SU-DHL-6 (cell line): ENCODE results near the gene GJD4.

Experiments used
- H2AFZ ChIP-seq: fragments of 200-600 bp; sonication (generic); 2 replicates; pipeline ENCODE4 v1.6.1; 2014; ENCODE audit warnings: low read depth, mild to moderate bottlenecking, moderate library complexity, mixed read lengths, antibody characterized with exemption, low read length; ENCODE audit not compliant: severe bottlenecking
- H3F3A ChIP-seq: fragments of 200-600 bp; shearing (Covaris generic); 2 replicates; pipeline ENCODE4 v1.6.0; 2016; ENCODE audit warnings: antibody characterized with exemption, mild to moderate bottlenecking; ENCODE audit not compliant: insufficient read depth
- H3K27ac ChIP-seq: fragments of 200-600 bp; sonication (generic); 2 replicates; pipeline ENCODE4 v1.5.1; 2016; ENCODE audit warnings: low read depth, mild to moderate bottlenecking, low read length, moderate library complexity, mixed read lengths
- H3K27me3 ChIP-seq: fragments of 200-600 bp; sonication (generic), shearing (Covaris generic); 2 replicates; pipeline ENCODE4 v1.6.0; 2014; ENCODE audit warnings: mild to moderate bottlenecking, low read length
- H3K36me3 ChIP-seq: fragments of 200-600 bp; sonication (generic); 2 replicates; pipeline ENCODE4 v1.6.1; 2014; ENCODE audit warnings: mild to moderate bottlenecking, low read length, mixed read lengths
- H3K4me2 ChIP-seq: fragments of 300-600, 200-600 bp; shearing (Covaris generic), sonication (generic); 2 replicates; pipeline ENCODE4 v1.6.0; 2014; ENCODE audit warnings: low read length, low read depth, mild to moderate bottlenecking; ENCODE audit not compliant: poor library complexity, severe bottlenecking
- H3K4me3 ChIP-seq: fragments of 200-600 bp; sonication (generic); 2 replicates; pipeline ENCODE4 v1.5.1; 2014; ENCODE audit warnings: antibody characterized with exemption, low read length, mild to moderate bottlenecking, mixed read lengths; ENCODE audit not compliant: insufficient read depth, poor library complexity, severe bottlenecking
- H3K79me2 ChIP-seq: fragments of 200-600 bp; sonication (generic); 2 replicates; pipeline ENCODE4 v1.6.1; 2014; ENCODE audit warnings: mild to moderate bottlenecking, low read length, moderate library complexity; ENCODE audit not compliant: insufficient read depth
- H3K9ac ChIP-seq: fragments of 200-600 bp; sonication (generic); 2 replicates; pipeline ENCODE4 v1.7.0; 2014; ENCODE audit warnings: mild to moderate bottlenecking, low read length
- H3K9me2 ChIP-seq: fragments of 200-600 bp; sonication (generic); replicated peaks from 2 replicates; pipeline ENCODE4 v1.6.1; 2014; ENCODE audit warnings: low read length; ENCODE audit not compliant: insufficient read depth
- H3K9me3 ChIP-seq: fragments of 200-600 bp; sonication (generic); 2 replicates; pipeline ENCODE4 v1.6.1; 2014; ENCODE audit warnings: low read length, mixed read lengths; ENCODE audit not compliant: insufficient read depth
- H4K20me1 ChIP-seq: fragments of 200-600 bp; sonication (generic); 2 replicates; pipeline ENCODE4 v1.6.1; 2014; ENCODE audit warnings: low read depth, mild to moderate bottlenecking, antibody characterized with exemption, low read length, moderate library complexity, mixed read lengths
- CTCF ChIP-seq: fragments of 200-600 bp; sonication (generic); IDR thresholded peaks from one replicate; pipeline ENCODE4 v1.5.1; 2017; ENCODE audit warnings: antibody characterized with exemption, mild to moderate bottlenecking, low read length, moderate library complexity; ENCODE audit not compliant: insufficient read depth, poor library complexity, severe bottlenecking
- EZH2phosphoT487 ChIP-seq: fragments of 200-600 bp; sonication (generic), shearing (Covaris generic); conservative IDR thresholded peaks from 2 replicates; pipeline ENCODE4 v1.6.1; 2018; ENCODE audit warnings: mild to moderate bottlenecking, antibody characterized with exemption, low read length, moderate library complexity, mixed read lengths

The GJD4 gene

GRCh38 chr10:35640951-35641675, 36.0 kb downstream of the GJD4 start:
- H2AFZ ChIP-seq, result no peak overlapping the region
- no peaks in the 10 kb centered on the region for H3K27me3 ChIP-seq
- no peak overlapping the region for H3K9ac ChIP-seq

GRCh38 chr10:35641676-35642034, 36.5 kb downstream of the GJD4 start:
- Histone ChIP-seq H3K4me2 (no peak overlapping the region), H3K9ac (no peak overlapping the region), H3K9me2 (no peaks in the 10 kb centered on the region), H3K27me3 (no peaks in the 10 kb centered on the region), H3K9me3 (no peaks in the 10 kb centered on the region), H4K20me1 (no peaks in the 10 kb centered on the region), H3F3A (no peaks in the 10 kb centered on the region), H3K79me2 (no peaks in the 10 kb centered on the region), H3K27ac (no peak overlapping the region), H2AFZ (no peak overlapping the region), H3K36me3 (no peaks in the 10 kb centered on the region), H3K4me3 (no peak overlapping the region)
- no peak for TF ChIP-seq CTCF
- TF ChIP-seq EZH2phosphoT487, result no peak

More at GRCh38 chr10:35640951-35641675, 36.0 kb downstream of the GJD4 start:
- Histone ChIP-seq H3K4me2 (no peak overlapping the region), H3F3A (no peaks in the 10 kb centered on the region), H3K9me2 (no peaks in the 10 kb centered on the region), H3K79me2 (no peaks in the 10 kb centered on the region), H3K4me3 (no peak overlapping the region), H3K9me3 (no peaks in the 10 kb centered on the region), H3K27ac (no peak overlapping the region), H3K36me3 (no peaks in the 10 kb centered on the region), H4K20me1 (no peaks in the 10 kb centered on the region)
- no peak for TF ChIP-seq EZH2phosphoT487
- TF ChIP-seq CTCF, result no peak

GRCh38 chr10:35642035-35642792, 37.1 kb downstream of the GJD4 start, which contains the start of gene FZD8:
Gene FZD8, minus strand, starts transcription at chr10:35642296. Its CDS starts 867 bp downstream, at chr10:35641429.
- H3K79me2 ChIP-seq, result no peaks in the 10 kb centered on the region
- no peak within 1 kb of the TSS for H3K9ac ChIP-seq
- H3K36me3 ChIP-seq, result no peaks in the 10 kb centered on the region
- H3F3A ChIP-seq, result no peaks in the 10 kb centered on the region
- no peaks in the 10 kb centered on the region for H4K20me1 ChIP-seq
- no peak within 1 kb of the TSS for H3K4me2 ChIP-seq
- no peaks in the 10 kb centered on the region for H3K27me3 ChIP-seq
- no peaks in the 10 kb centered on the region for H3K9me3 ChIP-seq
- no peak for TF ChIP-seq EZH2phosphoT487
- H3K9me2 ChIP-seq, result no peaks in the 10 kb centered on the region
- H3K4me3 ChIP-seq, result no peak within 1 kb of the TSS
- no peak within 1 kb of the TSS for H2AFZ ChIP-seq
- no peak within 1 kb of the TSS for H3K27ac ChIP-seq

GRCh38 chr10:35642793-35643114, 37.6 kb downstream of the GJD4 start:
- no peaks in the 10 kb centered on the region for H3K36me3 ChIP-seq
- H3K4me2 ChIP-seq, result no peak overlapping the region
- no peaks in the 10 kb centered on the region for H3K79me2 ChIP-seq
- no peak for TF ChIP-seq CTCF
- TF ChIP-seq EZH2phosphoT487, result no peak
- no peaks in the 10 kb centered on the region for H3K9me2 ChIP-seq
- no peak overlapping the region for H3K27ac ChIP-seq
- no peaks in the 10 kb centered on the region for H3F3A ChIP-seq
- H3K4me3 ChIP-seq, result no peak overlapping the region
- no peak overlapping the region for H3K9ac ChIP-seq
- no peaks in the 10 kb centered on the region for H3K27me3 ChIP-seq
- no peak overlapping the region for H2AFZ ChIP-seq
- H4K20me1 ChIP-seq, result no peaks in the 10 kb centered on the region
- H3K9me3 ChIP-seq, result no peaks in the 10 kb centered on the region
